HEK293 (cell line): ENCODE results near the gene KRTCAP2.

Experiments used
- EGR2 ChIP-seq: fragments of 450-650 bp; formaldehyde crosslinking; IDR thresholded peaks from 2 replicates; pipeline ENCODE4 v1.5.1; 2016; ENCODE audit warnings: low read depth, missing biosample characterization, missing genetic modification characterization
- GLIS2 ChIP-seq: fragments of 450-650 bp; formaldehyde crosslinking; IDR thresholded peaks from 2 replicates; pipeline ENCODE4 v1.5.1; 2016; ENCODE audit warnings: missing biosample characterization, missing genetic modification characterization
- PBX3 ChIP-seq: sonication (generic); formaldehyde crosslinking; IDR thresholded peaks from 2 replicates; pipeline ENCODE4 v1.8.1; 2022; ENCODE audit warnings: mild to moderate bottlenecking, moderate library complexity, missing genetic modification reagents
- PRDM1 ChIP-seq: fragments of 450-650 bp; formaldehyde crosslinking; IDR thresholded peaks from 2 replicates; pipeline ENCODE4; 2016; ENCODE audit warnings: missing biosample characterization, missing genetic modification characterization
- PRDM2 ChIP-seq: fragments of 450-650 bp; formaldehyde crosslinking; IDR thresholded peaks from 2 replicates; pipeline ENCODE4 v1.5.1; 2016; ENCODE audit warnings: missing biosample characterization, missing genetic modification characterization, borderline replicate concordance
- REPIN1 ChIP-seq: fragments of 450-650 bp; formaldehyde crosslinking; IDR thresholded peaks from 2 replicates; pipeline ENCODE4 v1.5.1; 2017; ENCODE audit warnings: missing biosample characterization, missing genetic modification characterization, low read depth
- WT1 ChIP-seq: fragments of 450-650 bp; formaldehyde crosslinking; IDR thresholded peaks from 2 replicates; pipeline ENCODE4 v1.5.1; 2016; ENCODE audit warnings: missing biosample characterization, missing genetic modification characterization
- YY1 ChIP-seq: fragments of 450-650 bp; formaldehyde crosslinking; IDR thresholded peaks from 2 replicates; pipeline ENCODE4 v1.5.1; 2018; ENCODE audit warnings: missing biosample characterization, missing genetic modification characterization
- ZNF10 ChIP-seq: fragments of 450-650 bp; formaldehyde crosslinking; IDR thresholded peaks from 2 replicates; pipeline ENCODE4 v1.5.1; 2017; ENCODE audit warnings: missing biosample characterization, missing genetic modification characterization
- ZNF133 ChIP-seq: fragments of 450-650 bp; formaldehyde crosslinking; IDR thresholded peaks from 2 replicates; pipeline ENCODE4 v1.5.1; 2016; ENCODE audit warnings: missing biosample characterization, missing genetic modification characterization
- ZNF146 ChIP-seq: fragments of 450-650 bp; formaldehyde crosslinking; IDR thresholded peaks from 2 replicates; pipeline ENCODE4 v1.5.1; 2016; ENCODE audit warnings: missing biosample characterization, missing genetic modification characterization
- ZNF148 ChIP-seq: fragments of 450-650 bp; formaldehyde crosslinking; IDR thresholded peaks from 2 replicates; pipeline ENCODE4 v1.5.0; 2017; ENCODE audit warnings: missing biosample characterization, missing genetic modification characterization, borderline replicate concordance
- ZNF24 ChIP-seq: fragments of 450-650 bp; formaldehyde crosslinking; IDR thresholded peaks from 2 replicates; pipeline ENCODE4 v1.5.1; 2016; ENCODE audit warnings: missing biosample characterization, missing genetic modification characterization
- ZNF354C ChIP-seq: fragments of 450-650 bp; formaldehyde crosslinking; IDR thresholded peaks from 2 replicates; pipeline ENCODE4 v1.5.1; 2016; ENCODE audit warnings: missing biosample characterization, missing genetic modification characterization, low read depth, borderline replicate concordance
- ZNF426 ChIP-seq: fragments of 450-650 bp; formaldehyde crosslinking; IDR thresholded peaks from 2 replicates; pipeline ENCODE4 v1.5.1; 2017; ENCODE audit warnings: missing biosample characterization, missing genetic modification characterization, mild to moderate bottlenecking, inconsistent platforms, moderate library complexity
- ZNF518A ChIP-seq: fragments of 450-650 bp; formaldehyde crosslinking; conservative IDR thresholded peaks from 2 replicates; pipeline ENCODE4 v1.5.1; 2016; ENCODE audit warnings: low read depth, missing biosample characterization, missing genetic modification characterization
- ZNF555 ChIP-seq: fragments of 450-650 bp; formaldehyde crosslinking; conservative IDR thresholded peaks from 2 replicates; pipeline ENCODE4 v1.5.1; 2017; ENCODE audit warnings: missing biosample characterization, mild to moderate bottlenecking, missing genetic modification characterization, inconsistent platforms
- ZNF596 ChIP-seq: fragments of 450-650 bp; IDR thresholded peaks from 2 replicates; pipeline ENCODE4 v1.5.0; 2018; ENCODE audit warnings: missing biosample characterization, mild to moderate bottlenecking, missing genetic modification characterization, moderate library complexity
- ZNF645 ChIP-seq: fragments of 450-650 bp; formaldehyde crosslinking; IDR thresholded peaks from 2 replicates; pipeline ENCODE4; 2016; ENCODE audit warnings: missing biosample characterization, missing genetic modification characterization
- ZNF791 ChIP-seq: fragments of 450-650 bp; formaldehyde crosslinking; IDR thresholded peaks from 2 replicates; pipeline ENCODE4 v1.5.1; 2016; ENCODE audit warnings: missing biosample characterization, missing genetic modification characterization
- ZNF830 ChIP-seq: fragments of 450-650 bp; IDR thresholded peaks from 2 replicates; pipeline ENCODE4 v1.5.0; 2018; ENCODE audit warnings: missing biosample characterization, missing genetic modification characterization, low read depth, mild to moderate bottlenecking, moderate library complexity

KRTCAP2 gene

GRCh38 chr1:155208541-155209311 lies 35.6 kb upstream of the KRTCAP2 start, which contains the start of gene MTX1 (continued):
- no peak for TF ChIP-seq ZNF555 (tag by site-specific recombination)
- TF ChIP-seq ZNF10 (tag by site-specific recombination), result 0 out of 2 replicates have a peak, but pooled peaks have one; percentile 60
- TF ChIP-seq ZNF596 (tag by site-specific recombination), result peak; percentile 43; the same call in 1 of the 2 replicates
- peak; percentile 92 for TF ChIP-seq YY1 (tag by site-specific recombination)
- no peak for TF ChIP-seq ZNF426 (tag by site-specific recombination)
- peak; percentile 81 for TF ChIP-seq ZNF518A (tag by site-specific recombination)
- TF ChIP-seq ZNF148 (tag by site-specific recombination), result no peak
- peak; percentile 99 for TF ChIP-seq GLIS2
- TF ChIP-seq ZNF146 (tag by site-specific recombination), result no peak; the same call in 1 of the 2 replicates
- no peak for TF ChIP-seq ZNF791 (tag by site-specific recombination)
- TF ChIP-seq PRDM2 (tag by site-specific recombination), result no peak
- TF ChIP-seq ZNF133 (tag by site-specific recombination), result no peak
- TF ChIP-seq REPIN1, result no peak
- TF ChIP-seq WT1 (tag by site-specific recombination), result no peak; the same call in 1 of the 2 replicates
- no peak for TF ChIP-seq ZNF645 (tag by site-specific recombination)
- no peak for TF ChIP-seq EGR2 (tag by site-specific recombination)
- peak; percentile 41; the same call in 1 of the 2 replicates for TF ChIP-seq PBX3 (CRISPR knock-in tag)
- no peak for TF ChIP-seq ZNF830 (tag by site-specific recombination)
- no peak for TF ChIP-seq PRDM1 (tag by site-specific recombination)
- no peak for TF ChIP-seq ZNF354C (tag by site-specific recombination)
- 0 out of 2 replicates have a peak, but pooled peaks have one; percentile 25 for TF ChIP-seq ZNF24 (tag by site-specific recombination)
